ENCODE data around the gene RELL1.

DNA sequence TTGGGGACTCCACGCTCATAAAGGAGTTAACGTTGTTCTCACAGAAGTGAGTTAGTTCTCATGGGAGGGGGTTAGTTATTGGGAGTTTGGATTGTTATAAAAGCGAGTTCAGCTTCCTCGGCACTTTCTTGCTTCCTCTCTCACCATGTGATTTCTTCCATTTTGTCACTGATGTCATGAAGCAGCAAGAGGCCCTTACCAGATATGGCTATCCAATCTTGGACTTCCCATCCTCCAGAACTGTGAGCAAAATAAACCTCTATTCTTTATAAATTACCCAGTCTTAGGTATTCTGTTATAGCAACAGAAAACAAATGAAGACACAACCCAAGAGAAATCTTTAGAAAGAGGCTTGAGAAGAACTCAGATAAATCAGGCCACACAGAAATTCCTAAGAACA is 29.5 kb downstream of the RELL1 start:
- TF ChIP-seq POLR2A (IDR thresholded peaks at IDR 0.05; ENCODE audit: low read length) = no peak
- TF ChIP-seq GATA1 (IDR thresholded peaks at IDR 0.05; ENCODE audit: low read depth, low read length) = no peak

All from erythroblast (primary cell).